ENCODE data around the gene LNX1. TPM values are rescaled to one million over a fixed set of nuclear protein-coding genes. Genes with fewer than 3 reads are reported as not detected.

The LNX1 gene
- total RNA-seq, 1 experiment from 2014 or later = 3.3 TPM

DNA sequence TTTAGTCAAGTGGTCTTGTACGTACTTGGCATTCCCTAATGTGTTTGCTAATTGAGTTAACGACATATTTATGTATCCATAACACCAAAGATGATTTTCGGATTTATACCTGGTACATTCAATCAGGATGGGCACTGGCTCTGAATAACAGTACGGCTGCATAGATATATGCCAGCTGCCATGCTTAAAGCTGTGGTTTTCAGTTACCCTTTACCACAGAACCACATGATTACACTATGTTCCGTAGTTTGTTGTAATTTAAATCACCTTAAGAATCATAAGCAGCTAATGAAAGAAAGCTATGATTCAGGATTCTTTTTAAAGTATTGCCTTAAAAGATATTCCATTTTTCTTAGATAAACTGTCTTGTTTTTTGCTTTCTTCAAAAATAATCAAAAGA is 160.2 kb downstream of the LNX1 start:
- DNase-seq (ENCODE audit: low read depth, low spot score) (no peak), ATAC-seq (no peak)
- Histone ChIP-seq H3K27ac (ENCODE audit: low read depth, low read length) (no peak overlapping the region), H3K36me3 (ENCODE audit: control insufficient read depth in 1 of 2, insufficient read depth in 2 of 2, low read length in 2 of 2) (peaks cover 21 to 26% of the 10 kb centered on the region in 2 experiments), H3K79me2 (ENCODE audit: insufficient read depth, low read length) (peaks cover 45% of the 10 kb centered on the region), H3K9ac (ENCODE audit: low read length) (no peak overlapping the region), H3K4me2 (ENCODE audit: low read length) (no peak overlapping the region), H4K20me1 (ENCODE audit: insufficient read depth) (no peaks in the 10 kb centered on the region; the same call in 1 of the 2 replicates), H2AFZ (ENCODE audit: low read depth, low read length, poor library complexity, severe bottlenecking) (no peak overlapping the region), H3K4me1 (ENCODE audit: control insufficient read depth in 1 of 2, insufficient read depth in 2 of 2, low read length in 2 of 2) (no peaks in the 10 kb centered on the region), H3K9me3 (ENCODE audit: control insufficient read depth in 1 of 2, insufficient read depth in 1 of 2, low read depth in 1 of 2, low read length in 2 of 2) (no peaks in the 10 kb centered on the region), H3K4me3 (replicated peaks in 1 of 2; ENCODE audit: low read depth in 1 of 2, low read length in 2 of 2) (no peak overlapping the region), H3K9me2 (ENCODE audit: insufficient read depth) (no peaks in the 10 kb centered on the region), H3K27me3 (ENCODE audit: insufficient read depth, low read length) (no peaks in the 10 kb centered on the region)
- TF ChIP-seq EGR1 (IDR thresholded peaks at IDR 0.05; ENCODE audit: low read depth) = no peak
- no peak for TF ChIP-seq POLR2A (IDR thresholded peaks at IDR 0.05; ENCODE audit: borderline replicate concordance, extremely low read depth, insufficient read depth, insufficient read length)
- TF ChIP-seq REST (IDR thresholded peaks at IDR 0.05; ENCODE audit: low read depth) = no peak
- no peak for TF ChIP-seq ELF1 (IDR thresholded peaks at IDR 0.05; ENCODE audit: borderline replicate concordance, low read depth)
- no peak for TF ChIP-seq JUND (IDR thresholded peaks at IDR 0.05)
- TF ChIP-seq SP1 (IDR thresholded peaks at IDR 0.05; ENCODE audit: low read depth) = no peak
- TF ChIP-seq TCF7L2 (IDR thresholded peaks at IDR 0.05; ENCODE audit: borderline replicate concordance, extremely low read depth, insufficient read depth, insufficient read length) = no peak
- TF ChIP-seq POLR2AphosphoS5 (IDR thresholded peaks at IDR 0.05; ENCODE audit: low read depth, low read length) = no peak
- TF ChIP-seq ZNF274 (IDR thresholded peaks at IDR 0.05; ENCODE audit: low read depth, low read length) = no peak
- TF ChIP-seq, protein P1, sequence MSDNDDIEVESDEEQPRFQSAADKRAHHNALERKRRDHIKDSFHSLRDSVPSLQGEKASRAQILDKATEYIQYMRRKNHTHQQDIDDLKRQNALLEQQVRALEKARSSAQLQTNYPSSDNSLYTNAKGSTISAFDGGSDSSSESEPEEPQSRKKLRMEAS (IDR thresholded peaks at IDR 0.05) = no peak
- intact Hi-C loops (cut with micrococcal nuclease) = no loop called here
- ChIA-PET RAD21 (ENCODE audit: low non-redundant PET in 1 of 2, low total read pairs in 2 of 2, uncharacterized antibody in 2 of 2, unreplicated experiment in 2 of 2) (no interaction called here), CTCF (no interaction called here), POLR2A (no interaction called here)
- BruUV-seq (replicated peaks) = no TSS peak

Data from HCT116 (cell line).